T-cell (primary cell): ENCODE data around the gene XAB2. TPM values are rescaled to one million over a fixed set of nuclear protein-coding genes. Genes with fewer than 3 reads are reported as not detected.

Experiments used
- ATAC-seq, 4 experiments: fragments of 200-7000 bp in 3 of 4; fragments of 150-1000 bp in 1 of 4; cut with Tn5 transposase; replicated peaks in 1 of 4; 1 replicate in 3 of 4; 2 replicates in 1 of 4; pipeline ENCODE4 v1.10.0; 2021; ENCODE audit warnings: moderate library complexity in 3 of 4, mild to moderate bottlenecking in 2 of 4, moderate number of reproducible peaks in 1 of 4
- CTCF ChIA-PET, 2 donors: fragments of 300-600 bp; sonication (Branson Sonifier 250); formaldehyde crosslinking; loops; one replicate each; lab custom pipeline; 2022; ENCODE audit warnings: antibody characterized with exemption in 2 of 2; lab: Charles Lee
- POLR2A ChIA-PET, 2 donors: fragments of 300-600 bp; sonication (Branson Sonifier 250); formaldehyde crosslinking; loops; one replicate each; lab custom pipeline; 2022; ENCODE audit warnings: antibody characterized with exemption in 2 of 2; lab: Charles Lee
- DNase-seq, 35 experiments: peaks; one replicate each; pipeline versions ENCODE4 v3.0.0 to v3.0.0-alpha.2; 2013 to 2023
- H3K27ac ChIP-seq: one replicate; pipeline ENCODE4 v1.5.1; 2013; ENCODE audit warnings: low read length
- H3K27me3 ChIP-seq, 2 experiments: replicated peaks in 1 of 2; 1 replicate in 1 of 2; 2 replicates in 1 of 2; pipeline versions ENCODE4 v1.6.1 to v1.7.0; 2013; ENCODE audit warnings: low read length in 1 of 2, mixed read lengths in 1 of 2; ENCODE audit not compliant: control insufficient read depth in 2 of 2, insufficient read depth in 2 of 2; ENCODE audit errors: extremely low read depth in 1 of 2
- H3K36me3 ChIP-seq, 2 donors: 1 replicate in 1 of 2; 2 replicates in 1 of 2; pipeline versions ENCODE4 v1.6.1 to v1.7.0; 2013; ENCODE audit warnings: low read length in 1 of 2; ENCODE audit not compliant: control insufficient read depth in 2 of 2, insufficient read depth in 1 of 2; ENCODE audit errors: extremely low read depth in 1 of 2
- H3K4me1 ChIP-seq, 2 experiments: 1 replicate in 1 of 2; 2 replicates in 1 of 2; pipeline versions ENCODE4 v1.6.1 to v1.7.0; 2013; ENCODE audit warnings: low read length in 2 of 2, mixed read lengths in 1 of 2; ENCODE audit not compliant: insufficient read depth in 2 of 2, control insufficient read depth in 1 of 2; ENCODE audit errors: extremely low read depth in 1 of 2
- H3K4me3 ChIP-seq, 2 donors: 1 replicate in 1 of 2; 2 replicates in 1 of 2; pipeline versions ENCODE4 v1.5.1 to v1.7.0; 2013; ENCODE audit warnings: mild to moderate bottlenecking in 2 of 2, low read length in 1 of 2, moderate library complexity in 1 of 2; ENCODE audit not compliant: control insufficient read depth in 1 of 2; ENCODE audit errors: extremely low read depth in 1 of 2
- H3K9me3 ChIP-seq: 2 replicates; pipeline ENCODE4 v1.7.0; 2013
- H3K27ac Mint-ChIP-seq, 2 donors: one replicate each; pipeline ENCODE4 v1.8.0; 2020 to 2021; ENCODE audit warnings: mild to moderate bottlenecking in 2 of 2, mixed read lengths in 2 of 2
- H3K27me3 Mint-ChIP-seq, 2 donors: one replicate each; pipeline ENCODE4 v1.8.0; 2021 to 2022; ENCODE audit warnings: mixed read lengths in 2 of 2
- H3K36me3 Mint-ChIP-seq: one replicate; pipeline ENCODE4 v1.8.0; 2021; ENCODE audit warnings: mixed read lengths
- H3K4me1 Mint-ChIP-seq, 3 donors: one replicate each; pipeline ENCODE4 v1.8.0; 2020 to 2022; ENCODE audit warnings: mixed read lengths in 3 of 3, mild to moderate bottlenecking in 1 of 3
- H3K4me3 Mint-ChIP-seq, 3 donors: one replicate each; pipeline ENCODE4 v1.8.0; 2020 to 2022; ENCODE audit warnings: mild to moderate bottlenecking in 3 of 3, mixed read lengths in 3 of 3, moderate library complexity in 3 of 3
- H3K9me3 Mint-ChIP-seq, 3 donors: one replicate each; pipeline ENCODE4 v1.8.0; 2020 to 2022; ENCODE audit warnings: mixed read lengths in 3 of 3
- WGBS: methylation state at CpG from one replicate; pipeline ENCODE4 v1.1.5; 2013; ENCODE audit warnings: missing lambda C conversion rate; ENCODE audit not compliant: insufficient coverage; 5-methylcytosine and 5-hydroxymethylcytosine counted together
- total RNA-seq, 35 experiments: library from RNA in 6 of 35; stranded (reverse) in 6 of 35; fragments of 120-200 nt in 1 of 35; gene quantifications; one replicate each; pipeline versions ENCODE4 v1.2.1 to v1.2.4 and lab custom pipeline; 2013 to 2026

The XAB2 gene
- total RNA-seq, 5 donors from 2014 or later (not counting 1 experiment from before 2014, with no cell fraction given), result 59.9 to 82.6 (median 78.1) TPM

DNA sequence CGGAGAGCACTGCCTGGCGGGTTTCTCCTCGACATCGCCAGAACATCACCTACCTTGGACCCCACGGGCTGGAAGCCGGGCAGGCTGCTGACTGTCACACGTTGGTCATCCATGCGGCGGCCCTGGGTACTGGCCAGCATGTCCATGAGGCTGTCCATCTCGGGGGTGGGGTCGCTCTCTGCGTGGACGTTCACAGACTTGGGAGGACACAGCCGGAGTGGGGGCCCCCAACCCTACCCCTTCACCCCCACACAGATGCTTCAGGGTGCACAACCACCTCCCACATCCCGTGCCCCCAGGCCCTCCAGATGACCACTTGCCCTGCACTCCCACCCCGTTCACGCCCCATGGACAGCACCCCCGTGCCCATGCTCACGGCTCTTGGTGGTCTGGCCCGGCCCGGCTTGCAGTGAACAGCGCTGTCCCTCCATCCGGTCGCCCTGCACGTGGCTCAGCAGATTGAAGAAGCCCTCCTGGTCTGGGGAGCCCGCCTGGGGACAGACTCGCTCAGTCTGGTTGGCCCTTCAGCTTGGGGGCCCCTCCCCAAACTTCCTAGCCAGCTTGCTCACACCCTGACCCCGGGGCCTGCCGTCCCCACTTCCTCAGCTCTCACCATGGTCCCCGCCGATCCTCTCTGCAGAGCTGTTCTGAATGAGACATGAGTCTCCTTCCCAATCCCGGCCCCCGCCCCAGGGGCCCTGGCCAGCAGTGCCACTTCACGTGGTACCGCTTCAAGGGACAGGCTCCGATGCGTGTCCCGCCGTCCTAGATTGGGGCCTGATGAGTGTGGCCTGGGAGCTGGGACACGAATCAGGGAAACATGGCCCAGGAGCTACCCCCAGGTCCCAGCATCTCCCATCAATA lies 3.2 kb upstream of the XAB2 start:
- DNase-seq (no peak), ATAC-seq (no peak)
- Histone ChIP-seq H3K27me3 (no peaks in the 10 kb centered on the region), H3K4me3 (no peak overlapping the region), H3K4me1 (peaks cover 13 to 55% of the 10 kb centered on the region in 2 experiments), H3K36me3 (peaks cover 0 to 17% of the 10 kb centered on the region in 2 donors), H3K9me3 (no peaks in the 10 kb centered on the region), H3K27ac (no peak overlapping the region)
- H3K4me3 Mint-ChIP-seq, result peak overlapping the region in 1 of 3 donors; percentile 8
- peaks cover 55 to 62% (median 57%) of the 10 kb centered on the region in 3 donors for H3K4me1 Mint-ChIP-seq
- H3K27ac Mint-ChIP-seq, result no peak overlapping the region
- WGBS, result 95% methylated on average over 40 of the region's 40 CpGs
- CTCF ChIA-PET, result interaction anchor here in 1 of 2 donors (0.6 kb wide), 2 partner anchors 197 to 532 kb away, joined by 3 to 4 read pairs; no protein-coding TSS in a partner anchor
- POLR2A ChIA-PET, result no interaction called here
- H3K36me3 Mint-ChIP-seq, result no peaks in the 10 kb centered on the region
- no peaks in the 10 kb centered on the region for H3K9me3 Mint-ChIP-seq
- H3K27me3 Mint-ChIP-seq, result no peaks in the 10 kb centered on the region

DNA sequence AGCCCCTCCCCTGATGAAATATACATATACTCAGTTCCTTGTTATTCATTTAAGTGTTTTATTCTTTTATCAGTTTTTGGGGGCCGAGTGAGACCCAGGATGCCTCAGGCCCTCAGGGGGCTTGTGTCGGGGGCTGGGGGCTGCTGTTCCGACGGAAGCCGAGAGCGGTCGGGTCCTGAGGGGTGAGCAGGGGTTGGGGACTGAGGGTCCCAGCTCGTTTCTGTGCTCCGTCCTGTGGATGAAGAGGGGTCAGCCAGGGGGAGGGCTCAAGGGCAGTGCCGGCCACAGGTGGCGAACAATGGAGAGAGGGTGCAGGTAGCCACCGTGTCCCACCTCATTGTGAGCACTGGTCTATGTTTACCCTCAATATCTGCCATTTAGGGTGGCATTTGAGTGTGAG lies 2.2 kb upstream of the XAB2 start:
- Histone ChIP-seq H3K9me3 (no peaks in the 10 kb centered on the region), H3K4me3 (no peak overlapping the region), H3K4me1 (peaks cover 13 to 55% of the 10 kb centered on the region in 2 experiments), H3K27me3 (no peaks in the 10 kb centered on the region), H3K27ac (no peak overlapping the region), H3K36me3 (peaks cover 0 to 24% of the 10 kb centered on the region in 2 donors)
- Mint-ChIP-seq H3K27me3 (no peaks in the 10 kb centered on the region), H3K36me3 (peaks cover 4% of the 10 kb centered on the region), H3K9me3 (no peaks in the 10 kb centered on the region), H3K4me1 (peaks cover 58 to 61% (median 58%) of the 10 kb centered on the region in 3 donors), H3K27ac (no peak overlapping the region), H3K4me3 (peak overlapping the region in 2 of 3 donors; percentile 17 to 28)
- 97% methylated on average over 12 of the region's 12 CpGs for WGBS
- CTCF ChIA-PET, result no interaction called here
- DNase-seq (no peak), ATAC-seq (no peak)
- POLR2A ChIA-PET, result interaction anchor here in 1 of 2 donors (0.6 kb wide), 1 partner anchor 36 kb away, joined by 8 read pairs; the partner anchor contains the start of gene CAMSAP3

DNA sequence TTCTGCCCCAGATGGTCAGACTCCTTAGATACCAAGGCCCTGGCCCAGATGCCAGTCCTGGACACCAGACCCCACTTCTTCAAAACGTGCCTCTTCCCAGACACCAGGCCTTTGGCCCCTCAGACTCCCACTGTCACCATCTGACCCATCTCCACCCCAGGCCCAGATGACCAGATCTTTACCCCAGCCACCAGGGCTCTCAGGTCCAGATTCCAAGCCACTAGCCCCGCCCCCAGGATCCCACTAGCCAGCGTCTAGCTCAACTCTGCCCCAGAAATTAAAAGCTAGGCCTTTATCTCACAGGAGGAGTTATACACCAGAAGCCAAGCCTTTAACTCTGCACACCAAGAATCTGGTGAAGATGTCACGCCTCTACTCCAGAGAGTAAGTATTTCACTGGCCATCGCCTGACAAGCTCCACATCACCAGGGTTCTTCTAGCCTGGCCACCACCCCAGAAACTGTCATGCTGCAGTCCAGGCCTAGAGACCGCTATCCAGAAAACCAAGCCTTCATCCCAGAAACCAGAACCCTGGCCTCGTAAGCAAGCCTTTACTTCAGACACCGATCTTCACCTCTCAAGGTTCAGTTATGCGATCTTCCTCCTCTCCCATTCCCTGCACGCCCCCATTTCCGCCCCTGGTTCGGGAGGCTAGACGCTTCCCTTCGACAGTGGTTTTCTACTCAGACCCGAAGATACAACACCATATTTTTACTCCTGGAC lies 595 bp downstream of the XAB2 start:
- Mint-ChIP-seq H3K36me3 (peaks cover 4% of the 10 kb centered on the region), H3K27me3 (no peaks in the 10 kb centered on the region), H3K4me3 (peak overlapping the region; percentile 90 to 99 (median 96)), H3K9me3 (no peaks in the 10 kb centered on the region), H3K4me1 (peaks cover 39 to 48% (median 45%) of the 10 kb centered on the region in 3 donors), H3K27ac (peak overlapping the region; percentile 98)
- no peak for ATAC-seq
- peak in 1 of 35 experiments; percentile 13 for DNase-seq
- H3K4me3 ChIP-seq, result peak overlapping the region; percentile 90 to 99
- no peaks in the 10 kb centered on the region for H3K27me3 ChIP-seq
- H3K27ac ChIP-seq, result peak overlapping the region; percentile 83
- H3K36me3 ChIP-seq, result peaks cover 5 to 50% of the 10 kb centered on the region in 2 donors
- H3K9me3 ChIP-seq, result no peaks in the 10 kb centered on the region
- peaks cover 13 to 45% of the 10 kb centered on the region in 2 experiments for H3K4me1 ChIP-seq
- ChIA-PET CTCF (interaction anchor here in 1 of 2 donors (0.6 to 2.0 kb wide), 5 partner anchors 24 to 275 kb away, joined by 3 to 15 read pairs (median 3); partner anchors contain the start of genes MAP2K7 and MCOLN1), POLR2A (interaction anchor here in 1 of 2 donors (0.5 to 1.2 kb wide), 4 partner anchors 35 to 291 kb away, joined by 3 to 5 read pairs (median 4); partner anchors contain the start of gene SNAPC2)
- 7% methylated on average over 13 of the region's 15 CpGs for WGBS

DNA sequence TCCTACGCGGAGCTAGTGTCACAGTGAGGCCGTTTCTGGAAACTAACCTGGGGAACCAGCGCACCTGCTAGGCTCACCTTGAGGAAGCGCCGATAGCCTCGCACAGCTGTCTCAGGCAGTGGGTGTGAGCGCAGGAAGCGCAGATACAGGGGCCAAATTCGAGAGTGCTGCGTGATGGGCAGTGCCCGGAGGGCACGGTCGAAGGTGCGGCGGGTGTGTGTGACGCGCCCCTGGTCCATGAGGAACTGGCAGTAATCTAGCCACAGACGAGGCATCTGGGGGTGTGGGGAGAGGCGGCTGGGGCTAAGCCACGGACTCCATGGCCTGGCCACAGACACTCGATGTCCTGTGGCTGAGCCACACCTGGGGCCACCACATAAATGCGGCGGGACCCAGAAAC lies 2.2 kb downstream of the XAB2 start:
- Mint-ChIP-seq H3K4me3 (peak overlapping the region in 1 of 3 donors; percentile 37), H3K4me1 (peaks cover 34 to 47% (median 45%) of the 10 kb centered on the region in 3 donors), H3K27me3 (no peaks in the 10 kb centered on the region), H3K36me3 (peaks cover 13% of the 10 kb centered on the region), H3K27ac (no peak overlapping the region), H3K9me3 (no peaks in the 10 kb centered on the region)
- WGBS, result 94% methylated on average over 22 of the region's 24 CpGs
- CTCF ChIA-PET, result no interaction called here
- H3K9me3 ChIP-seq, result no peaks in the 10 kb centered on the region
- no peak for DNase-seq
- POLR2A ChIA-PET, result interaction anchor here in 1 of 2 donors (0.7 kb wide), 1 partner anchor 277 kb away, joined by 4 read pairs; no protein-coding TSS in a partner anchor
- no peaks in the 10 kb centered on the region for H3K27me3 ChIP-seq
- H3K27ac ChIP-seq, result no peak overlapping the region
- ATAC-seq, result no peak
- peaks cover 8 to 58% of the 10 kb centered on the region in 2 donors for H3K36me3 ChIP-seq
- H3K4me1 ChIP-seq, result peaks cover 13 to 45% of the 10 kb centered on the region in 2 experiments
- H3K4me3 ChIP-seq, result no peak overlapping the region

DNA sequence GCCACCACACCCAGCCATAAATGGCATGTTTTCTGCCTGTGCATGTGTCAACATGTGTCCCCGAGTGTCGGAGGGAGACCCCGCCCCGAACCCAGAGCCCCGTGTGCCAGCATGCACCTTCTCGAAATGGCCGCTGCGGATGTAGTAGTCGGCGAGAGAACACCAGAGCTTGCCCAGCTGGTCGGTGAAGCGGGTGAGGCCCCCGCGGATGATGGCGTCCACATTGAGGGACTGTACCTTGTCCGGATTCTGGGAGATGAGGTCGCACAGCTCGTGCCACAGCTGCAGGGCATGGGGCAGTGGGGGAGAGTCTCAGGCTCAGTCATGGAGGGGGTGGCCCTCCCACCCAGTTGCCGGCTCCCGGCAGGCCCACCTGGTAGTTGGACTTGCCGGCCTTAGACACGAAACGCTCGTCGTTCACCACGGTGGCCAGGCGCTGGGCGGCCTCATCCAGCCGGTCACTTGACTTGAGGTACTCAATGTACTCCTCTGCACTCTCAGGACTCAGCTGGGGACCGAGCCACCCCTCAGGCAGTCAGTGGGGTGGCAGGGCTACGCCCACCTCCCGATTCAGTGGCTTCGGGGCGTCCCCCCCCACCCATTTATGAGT lies 3.5 kb downstream of the XAB2 start:
- WGBS, result 97% methylated on average over 34 of the region's 34 CpGs
- POLR2A ChIA-PET, result no interaction called here

More for the DNA sequence above, 3.5 kb downstream of the XAB2 start:
- Histone ChIP-seq H3K4me1 (peaks cover 13 to 39% of the 10 kb centered on the region in 2 experiments), H3K27ac (no peak overlapping the region), H3K27me3 (no peaks in the 10 kb centered on the region), H3K36me3 (peaks cover 8 to 65% of the 10 kb centered on the region in 2 donors), H3K9me3 (no peaks in the 10 kb centered on the region), H3K4me3 (no peak overlapping the region)
- CTCF ChIA-PET, result no interaction called here
- peaks cover 32 to 40% (median 39%) of the 10 kb centered on the region in 3 donors for H3K4me1 Mint-ChIP-seq
- ATAC-seq, result no peak
- DNase-seq, result no peak
- H3K4me3 Mint-ChIP-seq, result no peak overlapping the region
- H3K9me3 Mint-ChIP-seq, result no peaks in the 10 kb centered on the region
- peaks cover 25% of the 10 kb centered on the region for H3K36me3 Mint-ChIP-seq
- no peaks in the 10 kb centered on the region for H3K27me3 Mint-ChIP-seq
- no peak overlapping the region for H3K27ac Mint-ChIP-seq
